GDM1 (cell line): ENCODE data around the gene IGF1R.
"Not testable (repeated sequence)": the region's sequence is repeated elsewhere in the genome, so short reads cannot be mapped to it uniquely, and the experiment has no call there.

Source experiments
- DNase-seq: peaks from one replicate; lab custom pipeline; 2025; lab: John Stamatoyannopoulos, UW

The IGF1R gene

DNA sequence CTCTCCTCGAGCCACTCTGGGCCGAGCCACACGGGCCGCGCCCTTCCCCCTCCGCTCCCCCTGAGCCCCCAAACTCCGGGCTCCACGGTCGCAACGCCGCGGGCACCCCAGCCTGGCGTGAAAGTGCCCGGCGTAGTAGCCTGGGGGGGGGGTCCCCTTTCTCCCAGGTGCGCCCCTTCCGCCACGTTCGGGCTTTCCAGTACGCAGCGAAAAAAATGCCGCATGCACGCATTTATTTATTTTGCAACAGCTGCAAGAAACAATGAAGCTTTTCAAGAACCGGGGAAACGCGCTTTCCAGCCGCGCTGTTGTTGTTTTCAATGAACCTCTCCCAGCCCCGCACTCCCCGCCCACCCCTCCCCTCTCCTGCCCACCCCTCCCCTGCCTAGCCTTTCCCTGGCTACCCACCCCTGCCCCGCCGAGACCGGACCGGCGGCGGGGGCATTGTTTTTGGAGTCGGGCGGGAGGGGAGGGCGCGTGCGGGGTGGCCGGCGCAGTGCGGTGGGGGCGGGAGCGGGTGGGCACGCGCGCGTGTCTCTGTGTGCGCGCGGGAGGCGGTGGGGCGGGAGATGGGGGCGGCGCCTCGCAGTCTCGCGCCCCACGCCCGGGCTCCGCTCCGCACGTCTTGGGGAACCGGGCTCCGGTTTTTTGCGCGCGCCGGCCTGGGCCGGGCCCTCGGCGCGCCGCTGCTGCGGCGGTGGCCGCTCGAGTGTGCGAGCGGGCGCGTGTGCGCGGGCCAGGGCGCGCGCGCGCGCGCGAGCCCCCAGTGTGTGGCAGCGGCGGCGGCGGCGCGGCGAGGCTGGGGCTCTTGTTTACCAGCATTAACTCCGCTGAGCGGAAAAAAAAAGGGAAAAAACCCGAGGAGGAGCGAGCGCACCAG, at the start of gene IGF1R:
IGF1R (plus strand) TSS at position 766 of the 880 bp plus-strand sequence. CDS start 1,043 bp downstream, outside the sequence.
- peak; percentile 83 for DNase-seq

DNA sequence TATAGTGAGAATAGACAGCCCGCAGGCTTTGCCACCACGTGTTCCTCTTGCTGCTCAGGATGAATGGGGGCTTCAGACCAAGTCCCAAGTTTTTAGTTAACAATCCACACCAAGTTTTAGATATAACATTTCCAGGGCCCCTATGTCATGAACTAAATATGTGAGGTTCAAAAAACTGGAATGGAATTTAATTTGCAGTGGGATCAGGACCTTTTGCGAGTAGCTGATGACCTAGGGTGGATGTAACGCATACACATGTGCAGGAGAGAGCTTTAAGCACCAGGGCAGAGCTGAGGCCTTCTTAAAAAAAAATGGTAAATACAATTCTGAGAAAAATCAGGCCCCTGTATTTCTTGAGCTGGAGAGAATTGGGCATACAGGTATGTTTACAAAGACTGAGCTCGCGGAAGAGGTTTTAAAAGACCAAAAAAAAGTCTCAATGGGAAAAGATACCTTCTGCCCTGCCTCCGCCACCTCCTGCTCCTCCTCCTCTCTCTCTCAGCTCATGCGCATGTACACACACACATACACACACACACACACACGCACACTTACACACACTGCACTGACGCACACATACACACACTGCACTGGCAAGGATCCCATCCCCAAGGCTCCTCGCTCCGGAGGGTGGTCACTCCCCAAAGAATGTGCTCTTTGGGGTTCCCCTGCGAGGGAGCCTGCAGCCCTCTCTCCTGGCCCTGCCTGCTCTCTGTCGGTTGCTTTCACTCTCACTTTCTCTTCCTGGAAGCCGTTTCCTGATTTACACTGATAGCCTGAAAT, 48.2 kb upstream of the IGF1R start:
- no peak for DNase-seq

DNA sequence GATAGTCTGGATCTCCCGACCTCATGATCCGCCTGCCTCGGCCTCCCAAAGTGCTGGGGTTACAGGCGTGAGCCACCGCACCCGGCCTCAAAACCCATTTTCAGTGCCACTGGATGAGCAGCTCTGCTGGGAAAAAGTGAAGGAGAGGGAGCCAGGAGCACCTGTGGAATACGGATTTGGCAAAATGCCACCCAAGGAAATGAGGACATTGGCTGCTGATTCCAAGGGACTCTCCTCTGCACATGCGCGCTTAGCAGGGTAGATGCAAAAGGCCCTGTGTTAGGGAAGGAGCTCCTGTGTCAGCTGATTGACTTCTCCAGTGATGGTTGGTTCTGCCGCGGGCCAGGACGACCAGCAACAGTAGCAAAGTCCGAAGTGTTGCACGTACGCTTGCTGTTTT, 43.4 kb upstream of the IGF1R start:
- no peak for DNase-seq

DNA sequence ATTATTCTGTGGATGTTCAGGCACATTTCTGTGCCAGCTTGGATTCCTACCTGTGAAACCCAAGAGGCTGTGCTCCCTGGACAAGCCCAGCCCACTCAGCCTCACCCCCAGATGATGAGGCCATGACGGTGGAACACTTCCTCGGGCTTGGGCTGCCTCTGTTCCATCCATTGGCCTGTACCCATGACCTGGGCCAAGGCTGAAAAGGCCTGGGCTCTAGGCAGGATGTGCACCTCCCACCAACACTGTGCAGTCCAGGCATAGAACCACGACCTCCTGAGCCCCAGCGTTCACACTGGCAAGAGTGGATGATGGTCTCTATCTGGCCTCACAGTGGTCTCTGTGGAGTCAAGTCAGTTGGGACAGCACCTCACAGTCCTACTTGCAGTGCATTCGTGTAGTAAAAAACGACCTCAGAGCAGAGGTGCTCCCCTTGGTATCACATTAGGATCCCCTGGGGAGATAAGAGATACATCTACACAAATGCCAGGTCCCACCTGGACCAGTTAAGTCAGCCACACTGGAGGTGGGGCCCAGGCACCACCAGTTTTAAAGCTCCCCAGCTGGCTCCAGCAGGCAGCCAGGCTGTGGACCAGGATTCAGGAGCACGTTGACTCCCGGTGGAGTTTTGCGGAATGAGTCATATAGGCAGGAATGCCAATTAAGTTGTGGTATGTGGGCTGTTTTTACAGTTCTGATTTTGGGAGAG, 39.0 kb upstream of the IGF1R start:
- no peak for DNase-seq

DNA sequence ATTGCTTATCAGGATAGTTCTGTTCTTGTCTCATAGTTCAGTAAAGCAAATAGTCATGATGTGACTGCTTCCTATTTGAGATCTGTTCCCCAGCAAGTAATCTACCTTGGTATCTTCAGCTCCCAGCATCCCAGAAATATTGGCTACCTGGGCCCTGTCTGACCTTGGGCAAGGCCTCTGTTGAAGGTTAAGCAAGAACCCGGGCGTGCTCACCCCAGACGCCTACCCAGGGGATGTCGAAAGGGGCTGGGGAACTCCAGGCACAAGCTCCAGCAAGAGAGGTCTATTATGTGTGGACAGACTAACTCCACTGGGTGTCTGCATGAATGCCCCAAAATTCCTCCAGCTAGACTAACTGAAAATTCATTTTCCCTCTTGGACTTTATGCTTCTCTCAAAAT, 37.3 kb upstream of the IGF1R start:
- DNase-seq, result no peak

DNA sequence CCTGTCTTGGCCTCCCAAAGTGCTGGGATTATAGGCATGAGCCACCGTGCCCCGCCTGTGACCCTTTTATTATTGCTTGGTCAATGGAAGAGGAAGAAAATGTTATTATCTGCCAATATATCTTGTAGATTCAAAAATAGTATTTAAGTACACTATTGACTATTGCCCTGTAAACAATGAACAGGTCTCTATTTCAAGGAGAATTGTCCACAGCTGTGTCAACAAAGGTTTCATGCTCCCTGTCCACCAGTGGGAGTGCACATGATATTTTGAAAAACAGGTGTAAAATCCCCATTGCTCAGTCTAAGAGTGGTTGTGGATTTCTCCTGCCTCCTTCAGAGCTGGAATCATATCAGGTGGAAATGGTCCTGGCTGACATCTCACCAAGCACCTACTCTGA, 36.5 kb upstream of the IGF1R start:
- no peak for DNase-seq

DNA sequence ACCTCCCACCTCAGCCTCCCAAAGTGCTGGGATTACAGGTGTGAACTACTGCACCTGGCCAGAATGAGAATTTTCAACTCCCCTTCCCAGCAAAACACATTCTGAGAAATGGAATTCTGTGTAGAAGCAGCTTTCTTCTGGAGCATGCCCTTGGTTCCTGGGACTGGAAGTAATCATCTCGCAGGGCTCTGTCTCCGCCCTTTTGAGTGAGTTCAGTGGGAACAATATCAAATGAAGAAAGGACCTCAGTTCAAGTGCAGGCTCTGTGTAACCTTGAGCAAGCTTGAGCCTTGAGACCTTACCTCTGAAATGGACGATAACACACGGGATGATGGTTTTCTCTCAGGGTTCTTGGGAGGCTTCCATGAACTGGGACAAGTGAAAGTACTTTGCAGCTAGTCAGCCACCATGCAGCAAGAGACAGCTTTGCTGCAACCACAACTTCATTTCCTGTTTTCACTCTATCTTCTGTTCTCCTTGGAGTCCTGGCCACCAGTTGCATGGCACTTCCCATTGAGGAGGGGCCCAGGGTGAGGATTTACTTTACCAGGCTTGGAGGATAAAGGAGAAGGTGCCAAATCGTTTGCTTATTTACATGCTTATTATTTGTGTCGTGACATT, 35.7 kb upstream of the IGF1R start:
- peak; percentile 13 for DNase-seq

DNA sequence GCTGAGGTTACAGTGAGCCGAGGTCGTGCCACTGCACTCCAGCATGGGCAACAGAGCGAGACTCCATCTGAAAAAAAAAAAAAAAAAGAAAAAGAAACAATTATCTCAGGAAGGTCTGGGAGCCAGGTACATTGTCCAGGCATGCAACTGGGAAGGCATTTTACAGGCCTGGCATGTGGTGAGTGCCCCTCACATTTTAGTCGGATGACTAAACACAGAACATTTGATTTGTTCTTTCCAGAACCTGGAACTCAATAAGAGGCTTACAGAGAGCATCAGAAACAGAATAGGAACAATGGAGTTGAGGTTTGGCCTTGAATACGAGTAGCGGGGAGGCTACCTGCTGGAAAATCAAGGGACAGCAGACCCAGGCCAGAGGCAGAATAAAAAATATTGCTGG, 33.7 kb upstream of the IGF1R start:
- DNase-seq, result no peak

DNA sequence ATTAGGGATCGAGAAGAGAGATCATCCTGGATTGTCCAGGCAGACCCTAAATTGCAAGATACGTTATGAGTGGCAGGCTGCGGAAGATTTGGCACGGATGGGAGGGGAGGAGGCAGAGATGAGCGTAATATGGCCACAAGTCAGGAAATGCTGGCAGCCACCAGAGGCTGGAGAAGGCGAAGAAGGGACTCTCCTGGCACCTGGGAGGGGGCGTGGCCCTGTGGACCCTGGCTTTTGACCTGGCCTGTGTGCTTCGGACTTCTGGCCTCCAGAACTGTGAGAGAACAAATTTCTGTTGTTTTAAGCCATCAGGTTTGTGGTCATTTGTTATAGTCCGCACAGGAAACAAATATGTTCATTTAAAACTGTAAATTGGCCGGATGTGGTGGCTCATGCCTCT, 31.9 kb upstream of the IGF1R start:
- DNase-seq, result no peak

DNA sequence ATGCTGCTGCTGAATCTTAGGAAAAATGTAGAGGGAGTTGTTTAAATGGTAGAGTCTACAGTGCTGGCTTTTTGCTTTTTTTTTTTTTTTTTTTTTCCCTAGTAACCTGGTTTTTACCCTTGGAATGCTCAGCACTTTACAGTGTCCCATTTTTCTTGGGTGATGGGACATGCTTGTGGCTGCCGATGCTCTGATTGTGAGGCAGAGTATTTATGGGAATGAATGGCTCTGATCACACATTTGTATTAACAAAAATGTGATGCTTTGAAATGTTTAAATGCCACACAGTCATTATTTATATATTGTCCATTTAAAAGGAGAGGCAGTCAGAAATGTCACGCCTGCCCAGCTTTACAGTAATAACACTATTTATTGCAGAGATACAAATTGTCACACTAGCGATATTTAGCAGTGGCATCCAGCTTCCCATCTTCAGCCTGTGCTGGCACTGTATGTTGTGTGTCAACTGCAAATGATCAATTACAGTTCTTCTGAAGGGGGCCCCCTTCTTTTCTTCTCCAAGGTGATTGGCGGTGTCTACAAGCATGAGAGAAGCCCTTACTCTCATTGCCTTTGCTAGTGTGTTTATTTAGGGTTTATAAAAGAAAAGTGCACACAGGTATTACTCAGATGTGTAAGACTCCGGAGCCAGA, 30.9 kb upstream of the IGF1R start:
- no peak for DNase-seq

DNA sequence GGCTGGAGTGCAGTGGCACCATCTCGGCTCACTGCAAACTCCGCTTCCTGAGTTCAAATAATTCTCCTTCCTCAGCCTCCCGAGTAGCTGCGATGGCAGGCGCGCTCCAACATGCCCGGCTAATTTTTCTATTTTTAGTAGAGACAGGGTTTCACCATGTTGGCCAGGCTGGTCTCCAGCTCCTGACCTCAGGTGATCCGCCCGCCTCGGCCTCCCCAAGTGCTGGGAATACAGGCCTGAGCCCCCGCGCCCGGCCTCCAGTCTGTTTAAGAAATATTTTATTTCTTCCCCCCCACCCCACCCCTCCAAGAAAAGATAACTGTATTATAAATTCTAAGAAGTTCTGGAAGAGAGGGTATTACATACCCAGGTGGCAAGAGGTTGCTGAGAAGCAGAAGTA, 29.8 kb upstream of the IGF1R start:
- not testable (repeated sequence) for DNase-seq

DNA sequence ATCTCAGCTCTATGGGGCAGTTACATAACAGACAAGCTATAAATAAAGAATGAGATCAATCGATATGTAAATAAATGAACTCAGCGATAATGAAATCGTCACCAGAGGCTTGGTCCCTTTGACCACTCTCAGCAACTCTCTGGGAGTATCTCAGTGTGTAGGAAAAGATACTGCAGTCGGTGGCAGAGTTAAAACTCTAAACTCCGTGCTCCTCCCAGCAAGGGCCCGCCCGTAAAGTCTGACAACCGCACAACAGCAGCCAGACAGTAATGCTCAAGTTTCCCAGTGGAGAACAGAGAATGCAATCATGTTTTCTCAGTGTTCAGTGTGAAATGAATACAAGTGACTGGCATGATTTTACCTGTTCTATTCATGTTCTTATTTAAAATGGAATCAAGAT, 28.3 kb upstream of the IGF1R start:
- no peak for DNase-seq

DNA sequence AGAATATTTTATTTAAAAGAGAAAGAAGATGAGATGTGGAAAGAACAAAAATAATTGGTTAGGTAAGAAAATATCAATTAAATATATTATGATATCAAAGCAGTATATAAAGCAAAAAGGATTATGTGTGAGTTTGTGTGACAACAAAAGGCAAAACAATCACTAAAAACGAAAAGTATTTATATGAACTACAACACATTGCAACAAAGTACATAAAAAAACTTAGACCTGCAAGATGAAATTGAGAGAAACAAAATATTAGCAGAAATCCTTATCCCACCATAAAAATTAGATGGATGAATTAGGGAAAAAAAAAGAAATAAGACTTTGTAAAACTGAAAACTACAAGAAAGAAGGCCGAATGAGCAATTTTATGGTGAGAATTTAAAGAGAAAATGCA, 27.3 kb upstream of the IGF1R start:
- DNase-seq, result no peak

DNA sequence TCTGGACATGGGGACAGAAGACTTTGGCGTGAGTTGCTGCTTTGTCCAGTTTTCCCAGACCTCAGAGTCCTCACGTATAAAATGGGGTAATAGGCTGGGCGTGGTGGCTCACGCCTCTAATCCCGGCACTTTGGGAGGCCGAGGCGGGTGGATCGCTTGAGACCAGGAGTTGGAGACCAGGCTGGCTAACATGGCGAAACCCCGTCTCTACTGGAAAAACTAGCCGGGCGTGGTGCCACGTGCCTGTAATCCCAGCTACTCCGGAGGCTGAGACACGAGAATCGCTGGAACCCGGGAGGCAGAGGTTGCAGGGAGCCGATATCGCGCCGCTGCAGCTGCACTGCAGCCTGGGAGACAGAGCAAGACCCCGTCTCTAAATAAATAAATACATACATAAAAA, 22.7 kb upstream of the IGF1R start:
- no peak for DNase-seq

DNA sequence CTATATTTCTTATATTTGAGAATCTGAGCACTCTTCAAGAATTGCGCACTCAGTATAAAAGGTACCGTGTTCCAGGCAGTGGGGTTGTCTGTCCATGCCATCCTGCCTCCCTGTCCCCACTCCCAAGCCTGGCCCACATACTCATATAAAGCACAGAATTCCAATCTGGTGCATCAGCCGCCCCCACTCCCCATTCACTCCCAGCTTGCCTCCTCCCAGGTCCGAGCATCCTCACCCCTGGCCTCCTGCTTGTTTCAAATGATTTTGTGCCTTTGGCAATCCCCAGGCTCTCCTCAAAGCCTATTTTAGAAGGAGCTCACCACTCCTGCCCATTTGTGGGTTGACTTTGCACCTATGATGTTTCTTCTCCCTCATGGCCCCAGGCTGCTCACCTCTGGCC, 22.2 kb upstream of the IGF1R start:
- no peak for DNase-seq

DNA sequence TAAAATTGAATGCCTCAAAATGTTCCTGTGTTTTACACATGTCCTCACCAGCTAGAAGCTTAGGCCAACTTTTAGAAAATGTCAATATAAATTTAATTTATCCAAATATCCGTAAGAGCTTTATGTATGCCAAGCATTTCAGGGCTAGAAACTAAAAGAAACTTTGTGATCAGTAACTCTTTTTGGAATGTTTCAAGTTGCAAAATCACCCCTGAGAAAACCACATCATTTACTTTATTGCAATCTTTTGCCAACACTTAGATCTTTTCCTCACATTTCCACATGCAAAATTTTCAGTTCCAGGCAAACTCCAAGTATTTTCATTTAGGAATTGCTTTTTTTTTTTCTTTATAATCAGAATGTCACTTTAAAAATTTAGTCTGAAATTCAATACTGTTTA, 20.1 kb upstream of the IGF1R start:
- DNase-seq, result no peak

DNA sequence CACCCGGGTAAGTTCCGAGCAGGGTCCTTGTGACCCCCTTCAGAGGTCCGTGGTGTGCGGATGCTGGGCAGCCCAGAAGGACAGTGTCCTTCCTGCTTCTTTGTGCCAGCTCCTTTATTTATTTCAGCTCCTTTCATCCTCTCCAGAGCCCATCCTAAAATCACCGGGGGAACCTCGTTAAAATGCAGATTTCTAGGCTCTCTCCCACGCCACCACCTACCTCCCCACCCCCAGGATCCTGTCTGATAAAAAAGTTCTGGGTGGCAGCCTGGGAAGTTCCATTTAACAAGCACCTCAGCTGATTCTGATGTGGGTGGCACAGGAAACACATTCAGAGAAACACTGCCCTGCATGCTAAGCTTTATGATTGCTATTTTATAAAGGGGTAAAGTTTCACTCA, 12.5 kb upstream of the IGF1R start:
- no peak for DNase-seq

DNA sequence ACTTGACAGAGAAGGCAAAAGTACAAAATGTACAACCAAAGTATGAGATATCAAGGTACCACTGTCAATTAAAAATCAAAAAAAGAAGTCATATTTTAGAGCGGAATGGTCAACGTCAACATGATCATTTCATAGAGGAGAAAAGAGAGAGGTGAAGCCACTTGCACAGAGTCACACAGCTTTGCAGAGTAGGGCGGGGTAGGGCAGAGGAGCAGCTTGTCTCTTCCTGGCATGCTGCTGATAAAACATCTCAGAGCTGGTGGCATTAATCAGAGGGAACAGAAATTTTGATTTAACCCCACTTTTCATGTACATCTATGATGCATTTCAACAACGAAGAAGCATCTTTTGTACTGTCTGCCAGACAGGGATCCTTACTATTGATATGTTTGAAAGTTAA, 5.2 kb upstream of the IGF1R start:
- DNase-seq, result no peak

DNA sequence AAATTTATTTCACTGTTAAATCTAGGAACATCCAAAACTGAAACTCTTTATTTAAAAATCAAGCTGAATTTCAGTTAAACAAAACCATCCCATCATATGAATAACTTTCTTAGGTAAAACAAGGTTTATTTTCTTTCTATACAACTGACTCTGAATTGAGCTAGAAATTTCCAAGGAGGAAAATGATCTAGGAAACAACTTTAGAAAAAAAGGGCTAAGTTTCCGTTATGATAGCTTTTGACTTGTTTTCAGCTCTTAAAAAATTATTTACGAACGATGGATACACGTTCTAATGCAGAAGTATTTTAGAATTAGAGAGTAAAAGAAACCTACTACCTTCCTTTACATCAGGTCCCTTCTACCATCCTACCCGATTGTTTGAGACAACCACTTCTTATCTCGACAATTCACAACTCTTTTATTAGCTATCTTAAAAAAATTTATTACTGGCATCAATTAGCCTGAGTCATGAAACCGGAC, 1.8 kb upstream of the IGF1R start:
- no peak for DNase-seq

DNA sequence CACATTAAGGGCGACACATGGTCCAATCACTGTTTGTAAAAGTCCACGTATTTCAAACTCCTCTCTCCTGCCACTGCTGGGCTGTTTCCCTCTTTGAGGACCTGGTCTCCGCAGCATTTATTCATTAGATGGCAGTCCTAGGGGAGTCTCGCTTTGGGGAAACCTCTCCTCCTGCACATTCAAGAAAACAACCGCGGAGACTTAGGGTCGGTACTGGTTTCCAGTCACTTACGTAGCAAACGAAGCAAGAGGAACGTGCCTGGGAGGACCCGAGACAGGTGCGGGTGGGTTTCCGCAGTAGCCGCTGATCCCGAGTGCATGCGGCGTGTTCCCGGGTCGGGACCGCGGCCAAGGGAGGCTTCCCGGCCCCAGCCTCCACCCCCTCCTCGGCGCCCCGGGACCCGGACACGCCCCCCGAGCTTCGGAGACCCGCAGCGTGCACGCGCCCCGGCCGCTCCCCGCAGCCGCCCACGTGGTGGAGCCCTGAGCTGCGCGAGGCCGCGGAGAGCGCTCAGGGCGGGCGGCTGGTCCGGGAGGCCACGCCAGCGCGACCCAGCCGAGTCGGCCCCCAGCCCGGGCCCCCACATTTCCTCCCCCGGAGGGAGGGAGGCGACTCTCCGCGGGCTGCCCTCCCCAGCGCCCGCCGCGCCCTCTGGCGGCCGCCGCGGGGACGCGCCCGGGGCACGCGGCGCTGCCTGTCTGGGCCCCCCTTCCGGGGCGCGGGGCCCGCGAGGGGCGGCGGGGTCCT, 1.1 kb upstream of the IGF1R start:
- DNase-seq, result peak; percentile 60
